Stimulated activated effector memory CD8-positive, alpha-beta T cell treated with anti-CD3 and anti-CD28 coated beads, Interleukin-12 subunit alpha, Interleukin-12 subunit beta, amount 100 ng/mL, for 72 hours (primary cell): Measurements from ENCODE around the gene POLR2A.
A peak's percentile ranks its signal among the peaks of the same experiment; 100 is the strongest.

Experiments
- ATAC-seq: fragments of 150-1000 bp; cut with Tn5 transposase; 2 replicates; pipeline ENCODE4 v1.10.0; 2021
- DNase-seq, 2 donors: peaks; one replicate each; pipeline ENCODE4 v3.0.0; 2021 to 2022; ENCODE audit warnings: low spot score in 2 of 2
- H3K27ac Mint-ChIP-seq: one replicate; pipeline ENCODE4 v1.8.0; 2022; ENCODE audit warnings: mild to moderate bottlenecking, mixed read lengths
- H3K36me3 Mint-ChIP-seq: one replicate; pipeline ENCODE4 v1.8.0; 2022; ENCODE audit warnings: mild to moderate bottlenecking, mixed read lengths
- H3K4me1 Mint-ChIP-seq: one replicate; pipeline ENCODE4 v1.8.0; 2022; ENCODE audit warnings: mixed read lengths
- H3K4me3 Mint-ChIP-seq: one replicate; pipeline ENCODE4 v1.8.0; 2022; ENCODE audit warnings: mild to moderate bottlenecking, mixed read lengths
- H3K9me3 Mint-ChIP-seq: one replicate; pipeline ENCODE4 v1.8.0; 2022; ENCODE audit warnings: mixed read lengths

The POLR2A gene

GRCh38 chr17:7538891-7539545 is 54.9 kb downstream of the POLR2A start:
- no peaks in the 10 kb centered on the region for H3K9me3 Mint-ChIP-seq
- H3K36me3 Mint-ChIP-seq, result no peaks in the 10 kb centered on the region
- H3K4me3 Mint-ChIP-seq, result no peak overlapping the region
- H3K4me1 Mint-ChIP-seq, result no peaks in the 10 kb centered on the region
- DNase-seq (no peak), ATAC-seq (no peak)
- H3K27ac Mint-ChIP-seq, result no peak overlapping the region

- ATAC-seq (no peak), DNase-seq (no peak)
- Mint-ChIP-seq H3K27ac (no peak overlapping the region), H3K36me3 (no peaks in the 10 kb centered on the region), H3K9me3 (no peaks in the 10 kb centered on the region), H3K4me3 (no peak overlapping the region), H3K4me1 (no peaks in the 10 kb centered on the region)
Observed at GRCh38 chr17:7541074-7541621, 57.0 kb downstream of the POLR2A start.

- H3K27ac Mint-ChIP-seq, result no peak overlapping the region
- H3K4me1 Mint-ChIP-seq, result peaks cover 21% of the 10 kb centered on the region
- DNase-seq, result no peak
- H3K9me3 Mint-ChIP-seq, result no peaks in the 10 kb centered on the region
- H3K4me3 Mint-ChIP-seq, result no peak overlapping the region
- no peaks in the 10 kb centered on the region for H3K36me3 Mint-ChIP-seq
- no peak for ATAC-seq
Observed at GRCh38 chr17:7544911-7545310, 60.7 kb downstream of the POLR2A start.

- no peaks in the 10 kb centered on the region for H3K9me3 Mint-ChIP-seq
- peak within 1 kb of the TSS; percentile 93 for H3K27ac Mint-ChIP-seq
- peaks cover 59% of the 10 kb centered on the region for H3K4me1 Mint-ChIP-seq
- H3K36me3 Mint-ChIP-seq, result peaks cover 15% of the 10 kb centered on the region
- peak; percentile 80 for ATAC-seq
- peak; percentile 45 to 80 for DNase-seq
- H3K4me3 Mint-ChIP-seq, result peak within 1 kb of the TSS; percentile 79
Observed at GRCh38 chr17:7548585-7549400, 64.6 kb downstream of the POLR2A start, which contains the start of gene TNFSF12. Gene TNFSF12 (plus strand): TSS chr17:7549058. CDS start chr17:7549154, 96 bp downstream.
